ENCODE results near the gene DPEP2.
"Not testable (repeated sequence)": the region's sequence is repeated elsewhere in the genome, so short reads cannot be mapped to it uniquely, and the experiment has no call there.

DNA sequence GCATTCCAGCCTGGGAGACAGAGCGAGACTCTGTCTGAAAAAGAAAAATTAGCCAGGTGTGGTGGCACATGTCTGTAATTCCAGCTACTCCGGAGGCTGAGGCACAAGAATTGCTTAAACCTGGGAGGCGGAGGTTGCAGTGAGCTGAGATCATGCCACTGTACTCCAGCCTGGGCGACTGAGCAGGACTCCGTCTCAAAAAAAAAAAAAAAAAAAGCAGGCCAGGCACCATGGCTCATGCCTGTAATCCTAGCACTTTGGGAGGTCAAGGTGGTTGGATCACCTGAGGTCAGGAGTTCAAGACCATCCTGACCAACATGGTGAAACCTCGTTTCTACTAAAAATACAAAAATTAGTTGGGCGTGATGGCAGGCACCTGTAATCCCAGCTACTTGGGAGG is 27.0 kb downstream of the DPEP2 start:
- not testable (repeated sequence) for TF ChIP-seq CTCF, POLR2A (IDR thresholded peaks at IDR 0.05)
